Mesothelial cell of epicardium (in vitro differentiated cells): Measurements from ENCODE around the gene SOX13. TPM values are rescaled to one million over a fixed set of nuclear protein-coding genes. Genes with fewer than 3 reads are reported as not detected.
"Not testable (repeated sequence)": the region's sequence is repeated elsewhere in the genome, so short reads cannot be mapped to it uniquely, and the experiment has no call there.

Source experiments
- DNase-seq, 2 experiments: peaks; one replicate each; pipeline ENCODE4 v3.0.0; 2021; ENCODE audit warnings: low spot score in 2 of 2; ENCODE audit not compliant: unreplicated experiment in 2 of 2
- H3K27ac Mint-ChIP-seq: 2 replicates; pipeline ENCODE4 v1.8.0; 2021; ENCODE audit warnings: mixed read lengths
- H3K27me3 Mint-ChIP-seq: 2 replicates; pipeline ENCODE4 v1.8.0; 2021; ENCODE audit warnings: low read depth, mixed read lengths
- H3K36me3 Mint-ChIP-seq: 2 replicates; pipeline ENCODE4 v1.8.0; 2021; ENCODE audit warnings: mixed read lengths
- H3K4me1 Mint-ChIP-seq: 2 replicates; pipeline ENCODE4 v1.8.0; 2021; ENCODE audit warnings: mixed read lengths
- H3K4me3 Mint-ChIP-seq: 2 replicates; pipeline ENCODE4 v1.8.0; 2021; ENCODE audit warnings: mild to moderate bottlenecking, moderate library complexity, mixed read lengths
- H3K9me3 Mint-ChIP-seq: 2 replicates; pipeline ENCODE4 v1.8.0; 2021; ENCODE audit warnings: mixed read lengths
- CTCF ChIP-seq: fragments of 200-600 bp; sonication (generic); IDR thresholded peaks from one replicate; pipeline ENCODE4 v1.5.0; 2021; ENCODE audit warnings: antibody characterized with exemption; ENCODE audit not compliant: unreplicated experiment
- total RNA-seq: library from RNA; stranded (reverse); gene quantifications from 3 replicates; pipeline ENCODE4 v1.2.1, GENCODE V29; 2021

The SOX13 gene
- total RNA-seq, 1 donor from 2014 or later: 61.7 TPM

- Mint-ChIP-seq H3K27me3 (no peaks in the 10 kb centered on the region), H3K36me3 (no peaks in the 10 kb centered on the region), H3K4me3 (no peak overlapping the region), H3K9me3 (no peaks in the 10 kb centered on the region), H3K27ac (no peak overlapping the region), H3K4me1 (peaks cover 40% of the 10 kb centered on the region)
- no peak for TF ChIP-seq CTCF
- DNase-seq: no peak
Observed at GRCh38 chr1:204093781-204094180, 20.9 kb downstream of the SOX13 start.

- peak overlapping the region; percentile 25 for H3K27ac Mint-ChIP-seq
- DNase-seq: no peak
- H3K4me1 Mint-ChIP-seq: peaks cover 35% of the 10 kb centered on the region
- H3K36me3 Mint-ChIP-seq: no peaks in the 10 kb centered on the region
- no peak for TF ChIP-seq CTCF
- H3K9me3 Mint-ChIP-seq: no peaks in the 10 kb centered on the region
- H3K4me3 Mint-ChIP-seq: no peak overlapping the region
- no peaks in the 10 kb centered on the region for H3K27me3 Mint-ChIP-seq
Observed at GRCh38 chr1:204094313-204094729, 21.4 kb downstream of the SOX13 start.

- H3K27me3 Mint-ChIP-seq: no peaks in the 10 kb centered on the region
- no peak for TF ChIP-seq CTCF
- H3K27ac Mint-ChIP-seq: peak overlapping the region; percentile 25
- no peaks in the 10 kb centered on the region for H3K9me3 Mint-ChIP-seq
- peaks cover 29% of the 10 kb centered on the region for H3K4me1 Mint-ChIP-seq
- no peak overlapping the region for H3K4me3 Mint-ChIP-seq
- no peak for DNase-seq
- no peaks in the 10 kb centered on the region for H3K36me3 Mint-ChIP-seq
Observed at GRCh38 chr1:204094856-204095634, 22.1 kb downstream of the SOX13 start.

GRCh38 chr1:204096931-204097330, 24.0 kb downstream of the SOX13 start:
- no peak for TF ChIP-seq CTCF
- peaks cover 29% of the 10 kb centered on the region for H3K4me1 Mint-ChIP-seq
- no peak overlapping the region for H3K4me3 Mint-ChIP-seq
- H3K27me3 Mint-ChIP-seq: no peaks in the 10 kb centered on the region
- no peak for DNase-seq
- no peaks in the 10 kb centered on the region for H3K36me3 Mint-ChIP-seq
- no peak overlapping the region for H3K27ac Mint-ChIP-seq
- H3K9me3 Mint-ChIP-seq: no peaks in the 10 kb centered on the region

GRCh38 chr1:204098683-204099082, 25.8 kb downstream of the SOX13 start:
- H3K9me3 Mint-ChIP-seq: no peaks in the 10 kb centered on the region
- H3K4me1 Mint-ChIP-seq: peaks cover 32% of the 10 kb centered on the region
- H3K36me3 Mint-ChIP-seq: no peaks in the 10 kb centered on the region
- no peak overlapping the region for H3K4me3 Mint-ChIP-seq
- H3K27me3 Mint-ChIP-seq: no peaks in the 10 kb centered on the region
- DNase-seq: no peak
- no peak for TF ChIP-seq CTCF
- H3K27ac Mint-ChIP-seq: no peak overlapping the region

- H3K9me3 Mint-ChIP-seq, DNase-seq, H3K4me3 Mint-ChIP-seq, H3K27me3 Mint-ChIP-seq, H3K27ac Mint-ChIP-seq, H3K36me3 Mint-ChIP-seq: not testable (repeated sequence)
- H3K4me1 Mint-ChIP-seq: peaks cover 28% of the 10 kb centered on the region
Observed at GRCh38 chr1:204099754-204100153, 26.8 kb downstream of the SOX13 start.
